ENCODE data around the gene PPIP5K2. TPM values are rescaled to one million over a fixed set of nuclear protein-coding genes. Genes with fewer than 3 reads are reported as not detected.
A peak's percentile ranks its signal among the peaks of the same experiment; 100 is the strongest.

The PPIP5K2 gene
- total and polyA plus RNA-seq, 9 donors = 23.8 to 45.3 (median 37.5) TPM

- no CpG with 5 or more reads among the region's 2 CpGs for WGBS (ENCODE audit: insufficient coverage)
- DNase-seq = no peak
- no peaks in the 10 kb centered on the region for H3K9me3 ChIP-seq (replicated peaks; ENCODE audit: control insufficient read depth, low read depth, low read length)
- no peak overlapping the region for H3K4me3 ChIP-seq (ENCODE audit: low read length)
- peaks cover 5% of the 10 kb centered on the region for H3K36me3 ChIP-seq (ENCODE audit: control insufficient read depth, insufficient read depth, low read length)
- no peaks in the 10 kb centered on the region for H3K27me3 ChIP-seq (ENCODE audit: control insufficient read depth, insufficient read depth, low read length)
- no peaks in the 10 kb centered on the region for H3K4me1 ChIP-seq (ENCODE audit: control insufficient read depth, insufficient read depth, low read length)
- H3K27ac ChIP-seq (ENCODE audit: low read length) = no peak overlapping the region
Measured at GRCh38 chr5:103094737-103095136, 25.4 kb upstream of the PPIP5K2 start.

- no peaks in the 10 kb centered on the region for H3K27me3 ChIP-seq (ENCODE audit: control insufficient read depth, insufficient read depth, low read length)
- no peak overlapping the region for H3K27ac ChIP-seq (ENCODE audit: low read length)
- no CpG with 5 or more reads among the region's 2 CpGs for WGBS (ENCODE audit: insufficient coverage)
- no peaks in the 10 kb centered on the region for H3K9me3 ChIP-seq (replicated peaks; ENCODE audit: control insufficient read depth, low read depth, low read length)
- H3K4me1 ChIP-seq (ENCODE audit: control insufficient read depth, insufficient read depth, low read length) = no peaks in the 10 kb centered on the region
- DNase-seq = no peak
- no peaks in the 10 kb centered on the region for H3K36me3 ChIP-seq (ENCODE audit: control insufficient read depth, insufficient read depth, low read length)
- no peak overlapping the region for H3K4me3 ChIP-seq (ENCODE audit: low read length)
Measured at GRCh38 chr5:103098993-103099392, 21.1 kb upstream of the PPIP5K2 start.

GRCh38 chr5:103101079-103101750 is 18.9 kb upstream of the PPIP5K2 start:
- no peaks in the 10 kb centered on the region for H3K9me3 ChIP-seq (replicated peaks; ENCODE audit: control insufficient read depth, low read depth, low read length)
- H3K4me1 ChIP-seq (ENCODE audit: control insufficient read depth, insufficient read depth, low read length) = no peaks in the 10 kb centered on the region
- H3K36me3 ChIP-seq (ENCODE audit: control insufficient read depth, insufficient read depth, low read length) = no peaks in the 10 kb centered on the region
- H3K27ac ChIP-seq (ENCODE audit: low read length) = no peak overlapping the region
- no CpG with 5 or more reads among the region's 6 CpGs for WGBS (ENCODE audit: insufficient coverage)
- no peaks in the 10 kb centered on the region for H3K27me3 ChIP-seq (ENCODE audit: control insufficient read depth, insufficient read depth, low read length)
- DNase-seq = no peak
- H3K4me3 ChIP-seq (ENCODE audit: low read length) = no peak overlapping the region

- Histone ChIP-seq H3K9me3 (replicated peaks; ENCODE audit: control insufficient read depth, low read depth, low read length) (no peaks in the 10 kb centered on the region), H3K36me3 (ENCODE audit: control insufficient read depth, insufficient read depth, low read length) (no peaks in the 10 kb centered on the region), H3K4me3 (ENCODE audit: low read length) (no peak overlapping the region), H3K27ac (ENCODE audit: low read length) (no peak overlapping the region), H3K27me3 (ENCODE audit: control insufficient read depth, insufficient read depth, low read length) (no peaks in the 10 kb centered on the region), H3K4me1 (ENCODE audit: control insufficient read depth, insufficient read depth, low read length) (no peaks in the 10 kb centered on the region)
- WGBS (ENCODE audit: insufficient coverage) = no CpG with 5 or more reads among the region's 1 CpG
- DNase-seq = no peak
Measured at GRCh38 chr5:103102234-103102633, 17.9 kb upstream of the PPIP5K2 start.

- Histone ChIP-seq H3K4me3 (ENCODE audit: low read length) (no peak overlapping the region), H3K4me1 (ENCODE audit: control insufficient read depth, insufficient read depth, low read length) (no peaks in the 10 kb centered on the region), H3K27ac (ENCODE audit: low read length) (no peak overlapping the region), H3K27me3 (ENCODE audit: control insufficient read depth, insufficient read depth, low read length) (no peaks in the 10 kb centered on the region), H3K9me3 (replicated peaks; ENCODE audit: control insufficient read depth, low read depth, low read length) (no peaks in the 10 kb centered on the region), H3K36me3 (ENCODE audit: control insufficient read depth, insufficient read depth, low read length) (no peaks in the 10 kb centered on the region)
- no CpG with 5 or more reads among the region's 2 CpGs for WGBS (ENCODE audit: insufficient coverage)
- no peak for DNase-seq
Measured at GRCh38 chr5:103108086-103108485, 12.0 kb upstream of the PPIP5K2 start.

- no peaks in the 10 kb centered on the region for H3K9me3 ChIP-seq (replicated peaks; ENCODE audit: control insufficient read depth, low read depth, low read length)
- DNase-seq = no peak
- H3K27ac ChIP-seq (ENCODE audit: low read length) = no peak overlapping the region
- H3K36me3 ChIP-seq (ENCODE audit: control insufficient read depth, insufficient read depth, low read length) = no peaks in the 10 kb centered on the region
- H3K4me3 ChIP-seq (ENCODE audit: low read length) = no peak overlapping the region
- no peaks in the 10 kb centered on the region for H3K27me3 ChIP-seq (ENCODE audit: control insufficient read depth, insufficient read depth, low read length)
- no peaks in the 10 kb centered on the region for H3K4me1 ChIP-seq (ENCODE audit: control insufficient read depth, insufficient read depth, low read length)
- no CpG with 5 or more reads among the region's 1 CpG for WGBS (ENCODE audit: insufficient coverage)
Measured at GRCh38 chr5:103109277-103109676, 10.8 kb upstream of the PPIP5K2 start.

GRCh38 chr5:103110403-103110802 is 9.7 kb upstream of the PPIP5K2 start:
- H3K4me1 ChIP-seq (ENCODE audit: control insufficient read depth, insufficient read depth, low read length) = no peaks in the 10 kb centered on the region
- no peak overlapping the region for H3K27ac ChIP-seq (ENCODE audit: low read length)
- H3K4me3 ChIP-seq (ENCODE audit: low read length) = no peak overlapping the region
- WGBS (ENCODE audit: insufficient coverage) = no CpG with 5 or more reads among the region's 2 CpGs
- DNase-seq = no peak
- H3K9me3 ChIP-seq (replicated peaks; ENCODE audit: control insufficient read depth, low read depth, low read length) = no peaks in the 10 kb centered on the region
- H3K27me3 ChIP-seq (ENCODE audit: control insufficient read depth, insufficient read depth, low read length) = no peaks in the 10 kb centered on the region
- no peaks in the 10 kb centered on the region for H3K36me3 ChIP-seq (ENCODE audit: control insufficient read depth, insufficient read depth, low read length)

GRCh38 chr5:103111468-103111867 is 8.6 kb upstream of the PPIP5K2 start:
- Histone ChIP-seq H3K4me1 (ENCODE audit: control insufficient read depth, insufficient read depth, low read length) (no peaks in the 10 kb centered on the region), H3K27ac (ENCODE audit: low read length) (no peak overlapping the region), H3K9me3 (replicated peaks; ENCODE audit: control insufficient read depth, low read depth, low read length) (no peaks in the 10 kb centered on the region), H3K4me3 (ENCODE audit: low read length) (no peak overlapping the region), H3K27me3 (ENCODE audit: control insufficient read depth, insufficient read depth, low read length) (no peaks in the 10 kb centered on the region), H3K36me3 (ENCODE audit: control insufficient read depth, insufficient read depth, low read length) (no peaks in the 10 kb centered on the region)
- DNase-seq = peak; percentile 25
- WGBS (ENCODE audit: insufficient coverage) = no CpG with 5 or more reads among the region's 2 CpGs

GRCh38 chr5:103112910-103113309 is 7.2 kb upstream of the PPIP5K2 start:
- Histone ChIP-seq H3K4me1 (ENCODE audit: control insufficient read depth, insufficient read depth, low read length) (no peaks in the 10 kb centered on the region), H3K36me3 (ENCODE audit: control insufficient read depth, insufficient read depth, low read length) (no peaks in the 10 kb centered on the region), H3K27ac (ENCODE audit: low read length) (no peak overlapping the region), H3K27me3 (ENCODE audit: control insufficient read depth, insufficient read depth, low read length) (no peaks in the 10 kb centered on the region), H3K9me3 (replicated peaks; ENCODE audit: control insufficient read depth, low read depth, low read length) (no peaks in the 10 kb centered on the region), H3K4me3 (ENCODE audit: low read length) (no peak overlapping the region)
- no CpG with 5 or more reads among the region's 2 CpGs for WGBS (ENCODE audit: insufficient coverage)
- DNase-seq = no peak

GRCh38 chr5:103114440-103114839 is 5.7 kb upstream of the PPIP5K2 start:
- Histone ChIP-seq H3K27ac (ENCODE audit: low read length) (no peak overlapping the region), H3K4me3 (ENCODE audit: low read length) (no peak overlapping the region), H3K9me3 (replicated peaks; ENCODE audit: control insufficient read depth, low read depth, low read length) (no peaks in the 10 kb centered on the region), H3K4me1 (ENCODE audit: control insufficient read depth, insufficient read depth, low read length) (no peaks in the 10 kb centered on the region), H3K36me3 (ENCODE audit: control insufficient read depth, insufficient read depth, low read length) (no peaks in the 10 kb centered on the region), H3K27me3 (ENCODE audit: control insufficient read depth, insufficient read depth, low read length) (no peaks in the 10 kb centered on the region)
- no peak for DNase-seq
- no CpG with 5 or more reads among the region's 2 CpGs for WGBS (ENCODE audit: insufficient coverage)

- H3K4me3 ChIP-seq (ENCODE audit: low read length) = no peak overlapping the region
- H3K9me3 ChIP-seq (replicated peaks; ENCODE audit: control insufficient read depth, low read depth, low read length) = no peaks in the 10 kb centered on the region
- DNase-seq = no peak
- no CpG with 5 or more reads among the region's 4 CpGs for WGBS (ENCODE audit: insufficient coverage)
- H3K4me1 ChIP-seq (ENCODE audit: control insufficient read depth, insufficient read depth, low read length) = peaks cover 4% of the 10 kb centered on the region
- no peaks in the 10 kb centered on the region for H3K27me3 ChIP-seq (ENCODE audit: control insufficient read depth, insufficient read depth, low read length)
- H3K27ac ChIP-seq (ENCODE audit: low read length) = no peak overlapping the region
- no peaks in the 10 kb centered on the region for H3K36me3 ChIP-seq (ENCODE audit: control insufficient read depth, insufficient read depth, low read length)
Measured at GRCh38 chr5:103117471-103117991, 2.6 kb upstream of the PPIP5K2 start.

All from muscle of leg (tissue), 11 donors.